Subcutaneous adipose tissue (tissue), 4 donors: ENCODE measurements around the gene DNMT3A. TPM values are rescaled to one million over a fixed set of nuclear protein-coding genes. Genes with fewer than 3 reads are reported as not detected.

ENCODE experiments used
- total RNA-seq, 4 donors: library from RNA; depleted of rRNA; stranded (reverse); fragments of >200 nt; gene quantifications; one replicate each; pipeline ENCODE4 v1.1.0, GENCODE V29; 2016
- TF ChIP-seq, protein P1 (sequence below): fragments of 450-650 bp; IDR thresholded peaks from one replicate; pipeline ENCODE4 v1.5.1; 2016; ENCODE audit warnings: low read depth, mild to moderate bottlenecking, control low read depth, antibody characterized with exemption, moderate library complexity

Gene DNMT3A
- total RNA-seq, 4 donors from 2014 or later = 8.3 to 10.7 (median 10.0) TPM

- TF ChIP-seq, protein P1, sequence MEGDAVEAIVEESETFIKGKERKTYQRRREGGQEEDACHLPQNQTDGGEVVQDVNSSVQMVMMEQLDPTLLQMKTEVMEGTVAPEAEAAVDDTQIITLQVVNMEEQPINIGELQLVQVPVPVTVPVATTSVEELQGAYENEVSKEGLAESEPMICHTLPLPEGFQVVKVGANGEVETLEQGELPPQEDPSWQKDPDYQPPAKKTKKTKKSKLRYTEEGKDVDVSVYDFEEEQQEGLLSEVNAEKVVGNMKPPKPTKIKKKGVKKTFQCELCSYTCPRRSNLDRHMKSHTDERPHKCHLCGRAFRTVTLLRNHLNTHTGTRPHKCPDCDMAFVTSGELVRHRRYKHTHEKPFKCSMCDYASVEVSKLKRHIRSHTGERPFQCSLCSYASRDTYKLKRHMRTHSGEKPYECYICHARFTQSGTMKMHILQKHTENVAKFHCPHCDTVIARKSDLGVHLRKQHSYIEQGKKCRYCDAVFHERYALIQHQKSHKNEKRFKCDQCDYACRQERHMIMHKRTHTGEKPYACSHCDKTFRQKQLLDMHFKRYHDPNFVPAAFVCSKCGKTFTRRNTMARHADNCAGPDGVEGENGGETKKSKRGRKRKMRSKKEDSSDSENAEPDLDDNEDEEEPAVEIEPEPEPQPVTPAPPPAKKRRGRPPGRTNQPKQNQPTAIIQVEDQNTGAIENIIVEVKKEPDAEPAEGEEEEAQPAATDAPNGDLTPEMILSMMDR = no peak
These were observed 38.0 kb downstream of the DNMT3A start for GRCh38 chr2:25303633-25304236.

GRCh38 chr2:25302758-25303375 lies 38.9 kb downstream of the DNMT3A start:
- TF ChIP-seq, protein P1 = no peak

DNA sequence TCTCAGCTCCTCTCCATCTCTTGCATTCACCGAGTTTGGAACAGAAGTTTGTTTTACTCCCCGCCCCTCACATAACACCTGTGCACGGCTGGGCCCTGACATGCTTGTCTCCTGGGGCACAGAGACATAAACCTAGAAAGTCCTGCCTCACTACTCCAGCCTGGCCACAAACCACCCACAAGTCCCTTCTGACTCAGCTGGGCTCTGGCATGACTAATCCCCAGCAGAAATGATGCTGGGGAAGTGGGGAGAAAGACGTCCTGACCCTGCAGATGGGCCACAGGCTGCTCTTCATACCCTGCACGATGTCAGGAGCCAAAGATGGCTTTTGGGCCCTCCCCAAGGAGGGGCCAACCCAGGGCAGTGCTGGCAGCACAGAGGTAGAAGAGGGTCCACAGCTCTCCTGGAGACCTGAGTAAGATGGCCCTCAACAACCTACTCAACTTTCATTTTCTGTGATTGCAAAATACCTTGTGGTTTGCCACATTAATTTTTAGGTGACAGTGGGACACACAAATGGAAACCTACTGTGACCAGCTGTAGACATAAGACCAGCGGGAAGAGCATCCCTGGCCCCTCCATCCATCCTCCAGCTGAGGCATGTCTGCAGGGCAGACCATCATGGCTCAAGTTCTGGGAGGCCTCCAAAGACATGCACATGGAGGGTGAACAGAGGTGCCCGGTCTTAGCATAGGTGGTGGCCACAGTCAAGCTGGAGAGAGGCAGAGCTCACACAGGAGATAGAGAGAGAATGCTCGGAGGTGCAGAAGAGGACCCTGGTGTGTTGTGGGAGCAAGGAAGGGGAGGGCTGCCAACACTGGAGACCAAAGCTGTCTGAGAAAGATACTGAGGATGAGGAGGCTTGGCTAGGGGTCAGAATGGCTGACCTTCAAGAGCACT lies 40.0 kb downstream of the DNMT3A start:
- TF ChIP-seq, protein P1 = no peak

- TF ChIP-seq, protein P1 = no peak
These were observed 41.7 kb downstream of the DNMT3A start for GRCh38 chr2:25300001-25300400.

DNA sequence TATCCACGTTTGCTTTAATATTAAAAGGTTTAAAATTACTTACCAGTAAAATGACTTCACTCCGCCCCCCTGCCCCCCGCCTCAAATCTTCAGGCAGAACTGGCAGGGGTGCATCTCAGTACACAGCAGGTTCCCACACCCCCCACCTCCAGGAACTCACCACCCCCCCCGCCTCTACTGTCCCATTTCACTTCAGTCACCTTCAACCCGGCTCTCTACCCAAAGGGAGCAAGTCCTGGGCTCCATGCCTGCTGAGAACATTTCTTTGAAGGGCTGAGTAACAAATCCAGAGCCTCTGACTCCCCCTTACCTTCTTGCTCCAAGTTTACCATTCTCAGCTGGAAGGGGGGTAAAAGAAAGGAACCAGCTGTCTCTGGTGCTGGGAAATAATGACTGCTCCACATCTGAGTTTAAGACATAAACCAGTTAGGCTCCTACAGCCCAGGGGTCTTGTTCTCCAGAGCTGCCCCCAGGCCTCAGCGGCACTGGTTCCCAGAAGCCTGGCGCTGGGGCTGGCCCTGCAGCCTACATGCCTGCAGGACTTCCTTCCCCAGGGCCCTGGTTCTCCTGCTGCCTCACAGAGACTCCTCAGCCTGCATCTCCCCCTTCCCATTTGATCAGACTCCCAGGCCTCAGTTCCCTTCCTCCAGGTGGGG lies 42.8 kb downstream of the DNMT3A start:
- TF ChIP-seq, protein P1 = no peak

- TF ChIP-seq, protein P1 = no peak
These were observed 44.0 kb downstream of the DNMT3A start for GRCh38 chr2:25297738-25298137.
